ENCODE data around the gene SPRR2D.

GRCh38 chr1:153087652-153088051 is 46.7 kb upstream of the SPRR2D start:
- TF ChIP-seq EZH2 (IDR thresholded peaks at IDR 0.05; ENCODE audit: low read depth, unreplicated experiment) (no peak), CTCF (conservative IDR thresholded peaks at IDR 0.05; ENCODE audit: low read depth in 2 of 2) (no peak), REST (IDR thresholded peaks at IDR 0.05; ENCODE audit: unreplicated experiment) (no peak), ZNF114 (CRISPR knock-in tag; IDR thresholded peaks at IDR 0.05) (no peak), JUNB (IDR thresholded peaks at IDR 0.05; ENCODE audit: unreplicated experiment) (no peak)
